HL-60 (cell line): ENCODE data around the gene GDPD4.

Experiments used
- DNase-seq, 2 experiments: peaks; one replicate each; pipeline ENCODE4 v3.0.0-alpha.2; 2010 to 2020; ENCODE audit warnings: low read depth in 1 of 2, low spot score in 1 of 2
- H3K27ac ChIP-seq: fragments of 250-450 bp; sonication (Bioruptor Pico); replicated peaks from 2 replicates; pipeline ENCODE4 v1.5.1; 2020; ENCODE audit warnings: mild to moderate bottlenecking, moderate library complexity
- H3K27me3 ChIP-seq: fragments of 250-450 bp; sonication (Bioruptor Pico); 2 replicates; pipeline ENCODE4 v1.5.1; 2021; ENCODE audit warnings: mild to moderate bottlenecking, moderate library complexity; ENCODE audit not compliant: insufficient read depth, poor library complexity, severe bottlenecking
- H3K4me3 ChIP-seq: replicated peaks from 2 replicates; pipeline ENCODE4 v1.5.1; 2011; ENCODE audit warnings: mild to moderate bottlenecking, control low read depth, low read length; ENCODE audit not compliant: insufficient read depth
- GABPA ChIP-seq: IDR thresholded peaks from 2 replicates; pipeline ENCODE4 v1.6.1; 2012; ENCODE audit warnings: low read depth
- POLR2AphosphoS5 ChIP-seq: IDR thresholded peaks from 2 replicates; pipeline ENCODE4 v1.6.1; 2012; ENCODE audit warnings: low read depth
- SPI1 ChIP-seq: IDR thresholded peaks from 2 replicates; pipeline ENCODE4 v1.6.1; 2012; ENCODE audit warnings: low read depth, mild to moderate bottlenecking, borderline replicate concordance
- TF ChIP-seq, protein P1 (sequence below): IDR thresholded peaks from 2 replicates; pipeline ENCODE4 v1.6.1; 2012; ENCODE audit warnings: low read depth; ENCODE audit not compliant: insufficient replicate concordance
- TF ChIP-seq, protein P2 (sequence below): IDR thresholded peaks from one replicate; pipeline ENCODE4 v1.5.1; 2011; ENCODE audit warnings: low read length, control low read depth, inconsistent platforms; ENCODE audit not compliant: insufficient read depth

The GDPD4 gene

DNA sequence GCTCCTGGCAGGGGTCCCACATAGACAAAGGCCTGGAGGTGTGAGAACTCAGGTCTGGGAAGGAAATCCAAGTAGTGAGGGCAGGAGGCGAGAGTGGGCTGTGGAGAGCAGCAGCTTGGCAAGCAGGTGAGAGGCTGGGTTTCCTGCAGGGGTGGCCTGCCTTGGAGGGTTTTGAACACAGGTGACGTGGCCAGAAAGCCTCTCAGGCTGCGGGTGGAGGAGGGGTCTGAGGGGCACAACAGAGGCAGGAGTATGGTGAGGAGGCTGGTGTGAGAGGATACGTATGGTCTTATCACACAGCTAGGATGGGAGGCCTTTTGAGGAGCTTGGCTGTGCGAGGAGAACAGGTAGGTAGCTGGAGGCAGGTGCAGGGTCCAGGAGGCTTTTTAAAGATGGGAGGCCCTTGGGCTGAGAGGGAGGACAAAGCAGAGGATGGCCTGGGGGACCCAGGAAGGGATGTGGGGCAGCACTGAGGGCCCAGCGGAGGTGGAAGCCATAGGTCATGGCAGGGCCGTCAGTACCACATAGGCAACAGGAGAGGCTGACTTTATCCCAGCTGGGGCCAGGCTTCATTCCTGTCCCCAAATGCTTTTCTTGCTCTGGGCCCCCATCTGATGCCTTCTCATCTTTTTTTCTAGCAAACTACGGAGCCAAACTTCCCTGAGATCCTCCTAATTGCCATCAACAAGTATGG, 89.0 kb downstream of the GDPD4 start:
- no peak overlapping the region for H3K4me3 ChIP-seq
- TF ChIP-seq GABPA (no peak), SPI1 (no peak), POLR2AphosphoS5 (no peak)
- TF ChIP-seq, protein P1, sequence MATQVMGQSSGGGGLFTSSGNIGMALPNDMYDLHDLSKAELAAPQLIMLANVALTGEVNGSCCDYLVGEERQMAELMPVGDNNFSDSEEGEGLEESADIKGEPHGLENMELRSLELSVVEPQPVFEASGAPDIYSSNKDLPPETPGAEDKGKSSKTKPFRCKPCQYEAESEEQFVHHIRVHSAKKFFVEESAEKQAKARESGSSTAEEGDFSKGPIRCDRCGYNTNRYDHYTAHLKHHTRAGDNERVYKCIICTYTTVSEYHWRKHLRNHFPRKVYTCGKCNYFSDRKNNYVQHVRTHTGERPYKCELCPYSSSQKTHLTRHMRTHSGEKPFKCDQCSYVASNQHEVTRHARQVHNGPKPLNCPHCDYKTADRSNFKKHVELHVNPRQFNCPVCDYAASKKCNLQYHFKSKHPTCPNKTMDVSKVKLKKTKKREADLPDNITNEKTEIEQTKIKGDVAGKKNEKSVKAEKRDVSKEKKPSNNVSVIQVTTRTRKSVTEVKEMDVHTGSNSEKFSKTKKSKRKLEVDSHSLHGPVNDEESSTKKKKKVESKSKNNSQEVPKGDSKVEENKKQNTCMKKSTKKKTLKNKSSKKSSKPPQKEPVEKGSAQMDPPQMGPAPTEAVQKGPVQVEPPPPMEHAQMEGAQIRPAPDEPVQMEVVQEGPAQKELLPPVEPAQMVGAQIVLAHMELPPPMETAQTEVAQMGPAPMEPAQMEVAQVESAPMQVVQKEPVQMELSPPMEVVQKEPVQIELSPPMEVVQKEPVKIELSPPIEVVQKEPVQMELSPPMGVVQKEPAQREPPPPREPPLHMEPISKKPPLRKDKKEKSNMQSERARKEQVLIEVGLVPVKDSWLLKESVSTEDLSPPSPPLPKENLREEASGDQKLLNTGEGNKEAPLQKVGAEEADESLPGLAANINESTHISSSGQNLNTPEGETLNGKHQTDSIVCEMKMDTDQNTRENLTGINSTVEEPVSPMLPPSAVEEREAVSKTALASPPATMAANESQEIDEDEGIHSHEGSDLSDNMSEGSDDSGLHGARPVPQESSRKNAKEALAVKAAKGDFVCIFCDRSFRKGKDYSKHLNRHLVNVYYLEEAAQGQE, result no peak
- TF ChIP-seq, protein P2, sequence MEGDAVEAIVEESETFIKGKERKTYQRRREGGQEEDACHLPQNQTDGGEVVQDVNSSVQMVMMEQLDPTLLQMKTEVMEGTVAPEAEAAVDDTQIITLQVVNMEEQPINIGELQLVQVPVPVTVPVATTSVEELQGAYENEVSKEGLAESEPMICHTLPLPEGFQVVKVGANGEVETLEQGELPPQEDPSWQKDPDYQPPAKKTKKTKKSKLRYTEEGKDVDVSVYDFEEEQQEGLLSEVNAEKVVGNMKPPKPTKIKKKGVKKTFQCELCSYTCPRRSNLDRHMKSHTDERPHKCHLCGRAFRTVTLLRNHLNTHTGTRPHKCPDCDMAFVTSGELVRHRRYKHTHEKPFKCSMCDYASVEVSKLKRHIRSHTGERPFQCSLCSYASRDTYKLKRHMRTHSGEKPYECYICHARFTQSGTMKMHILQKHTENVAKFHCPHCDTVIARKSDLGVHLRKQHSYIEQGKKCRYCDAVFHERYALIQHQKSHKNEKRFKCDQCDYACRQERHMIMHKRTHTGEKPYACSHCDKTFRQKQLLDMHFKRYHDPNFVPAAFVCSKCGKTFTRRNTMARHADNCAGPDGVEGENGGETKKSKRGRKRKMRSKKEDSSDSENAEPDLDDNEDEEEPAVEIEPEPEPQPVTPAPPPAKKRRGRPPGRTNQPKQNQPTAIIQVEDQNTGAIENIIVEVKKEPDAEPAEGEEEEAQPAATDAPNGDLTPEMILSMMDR, result no peak
- DNase-seq, result no peak
- H3K27me3 ChIP-seq, result no peaks in the 10 kb centered on the region
- no peak overlapping the region for H3K27ac ChIP-seq

DNA sequence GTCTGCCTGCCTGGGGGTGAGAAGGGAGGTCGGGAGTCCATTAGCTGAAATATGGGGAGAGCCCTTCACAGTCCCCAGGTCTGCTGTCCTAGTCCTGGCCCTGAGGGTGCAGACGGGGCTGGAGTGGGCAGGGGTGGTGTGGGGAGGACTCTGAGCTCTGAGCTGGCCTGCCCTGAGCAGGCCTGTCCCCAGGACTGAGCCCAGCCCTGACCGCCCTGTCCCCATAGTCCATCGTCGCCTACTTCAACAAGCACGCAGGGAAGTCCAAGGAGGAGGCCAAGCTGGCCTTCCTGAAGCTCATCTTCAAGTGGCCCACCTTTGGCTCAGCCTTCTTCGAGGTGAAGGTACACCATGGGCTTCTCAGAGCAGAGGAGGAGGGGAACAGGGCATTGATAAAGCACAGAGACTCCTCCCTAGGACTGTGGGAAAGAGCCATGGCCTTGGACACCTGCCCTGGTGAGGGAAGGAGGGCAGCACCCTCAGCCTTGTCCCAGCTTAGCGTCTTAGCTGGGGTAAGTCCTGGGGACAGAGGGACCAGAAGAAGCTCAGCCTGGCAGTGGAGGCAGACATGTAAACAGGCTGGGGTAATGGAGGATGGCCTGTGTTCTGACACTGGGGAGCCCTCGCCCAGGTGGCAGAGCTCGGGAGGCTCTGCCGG, 89.8 kb downstream of the GDPD4 start:
- DNase-seq, result no peak
- TF ChIP-seq SPI1, result no peak
- TF ChIP-seq GABPA, result no peak
- TF ChIP-seq, protein P1, result no peak
- TF ChIP-seq, protein P2, result no peak
- TF ChIP-seq POLR2AphosphoS5, result no peak
- H3K4me3 ChIP-seq, result no peak overlapping the region
- H3K27me3 ChIP-seq, result no peaks in the 10 kb centered on the region
- H3K27ac ChIP-seq, result no peak overlapping the region

DNA sequence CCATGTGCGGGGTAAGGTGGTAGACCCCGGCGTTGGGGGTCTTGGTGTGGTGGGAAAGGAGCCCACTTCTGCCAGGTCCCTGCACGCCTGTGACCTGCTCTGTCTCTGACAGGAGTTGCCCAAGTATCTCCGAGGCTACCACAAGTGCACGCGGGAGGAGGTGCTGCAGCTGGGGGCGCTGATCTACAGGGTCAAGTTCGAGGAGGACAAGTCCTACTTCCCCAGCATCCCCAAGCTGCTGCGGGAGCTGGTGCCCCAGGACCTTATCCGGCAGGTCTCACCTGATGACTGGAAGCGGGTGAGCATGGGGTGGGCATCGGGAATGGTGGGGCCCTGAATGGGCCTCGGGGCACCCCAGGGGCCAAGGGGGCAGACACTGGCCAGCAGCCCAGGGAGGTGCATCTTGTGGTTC, 90.4 kb downstream of the GDPD4 start:
- H3K27me3 ChIP-seq, result no peaks in the 10 kb centered on the region
- no peak overlapping the region for H3K4me3 ChIP-seq
- H3K27ac ChIP-seq, result no peak overlapping the region
- TF ChIP-seq POLR2AphosphoS5 (no peak), GABPA (no peak), SPI1 (no peak)
- TF ChIP-seq, protein P2, result no peak
- TF ChIP-seq, protein P1, result no peak
- no peak for DNase-seq
